Stimulated activated CD4-positive, alpha-beta T cell treated with anti-CD3 and anti-CD28 coated beads, Interleukin-15, amount 100 ng/mL, for 24 hours (primary cell): ENCODE measurements around the gene IRAK1.

Experiments
- DNase-seq: peaks from one replicate; pipeline ENCODE4 v3.0.0-alpha.2; 2020

The IRAK1 gene

GRCh38 chrX:154040307-154040756 lies 20.6 kb upstream of the IRAK1 start:
- DNase-seq: no peak

- DNase-seq: no peak
Measured at GRCh38 chrX:154039577-154039976, 19.9 kb upstream of the IRAK1 start.

GRCh38 chrX:154038656-154039055 lies 19.0 kb upstream of the IRAK1 start:
- no peak for DNase-seq

GRCh38 chrX:154037754-154038153 lies 18.1 kb upstream of the IRAK1 start:
- no peak for DNase-seq

GRCh38 chrX:154036513-154036912 lies 16.8 kb upstream of the IRAK1 start:
- DNase-seq: no peak

- DNase-seq: no peak
Measured at GRCh38 chrX:154033848-154034247, 14.1 kb upstream of the IRAK1 start.

GRCh38 chrX:154032653-154033052 lies 13.0 kb upstream of the IRAK1 start:
- no peak for DNase-seq

GRCh38 chrX:154032160-154032559 lies 12.5 kb upstream of the IRAK1 start:
- no peak for DNase-seq

- no peak for DNase-seq
Measured at GRCh38 chrX:154030715-154031305, 11.1 kb upstream of the IRAK1 start.

- no peak for DNase-seq
Measured at GRCh38 chrX:154030266-154030665, 10.6 kb upstream of the IRAK1 start.

GRCh38 chrX:154029439-154029838 lies 9.7 kb upstream of the IRAK1 start:
- no peak for DNase-seq

GRCh38 chrX:154028502-154029184 lies 8.9 kb upstream of the IRAK1 start:
- DNase-seq: no peak

- DNase-seq: no peak
Measured at GRCh38 chrX:154027986-154028385, 8.3 kb upstream of the IRAK1 start.

GRCh38 chrX:154027022-154027402 lies 7.3 kb upstream of the IRAK1 start:
- DNase-seq: no peak

- DNase-seq: no peak
Measured at GRCh38 chrX:154026136-154027021, 6.7 kb upstream of the IRAK1 start.

- DNase-seq: no peak
Measured at GRCh38 chrX:154025230-154025629, 5.5 kb upstream of the IRAK1 start.

GRCh38 chrX:154024271-154024670 lies 4.6 kb upstream of the IRAK1 start:
- no peak for DNase-seq

GRCh38 chrX:154023276-154024000 lies 3.7 kb upstream of the IRAK1 start:
- DNase-seq: no peak

- no peak for DNase-seq
Measured at GRCh38 chrX:154022108-154022507, 2.4 kb upstream of the IRAK1 start.

GRCh38 chrX:154021131-154021611 lies 1.5 kb upstream of the IRAK1 start:
- DNase-seq: peak; percentile 46

GRCh38 chrX:154020536-154021115 lies 924 bp upstream of the IRAK1 start:
- no peak for DNase-seq

- peak; percentile 44 for DNase-seq
Measured at GRCh38 chrX:154019061-154019621, 561 bp downstream of the IRAK1 start.
